SJSA1 (cell line): ENCODE measurements around the gene SCNN1A. TPM values are rescaled to one million over a fixed set of nuclear protein-coding genes. Genes with fewer than 3 reads are reported as not detected.
A peak's percentile ranks its signal among the peaks of the same experiment; 100 is the strongest.
"Not testable (repeated sequence)": the region's sequence is repeated elsewhere in the genome, so short reads cannot be mapped to it uniquely, and the experiment has no call there.

Source experiments
- DNase-seq, 2 experiments: peaks; one replicate each; pipeline ENCODE4 v3.0.0-alpha.2; 2015 to 2020; ENCODE audit warnings: low spot score in 2 of 2, low read depth in 1 of 2
- H3K27ac ChIP-seq: fragments of 250-450 bp; sonication (Bioruptor Pico); 2 replicates; pipeline ENCODE4 v1.5.1; 2020; ENCODE audit warnings: mild to moderate bottlenecking, moderate library complexity
- H3K27me3 ChIP-seq: fragments of 250-450 bp; sonication (Bioruptor Pico); replicated peaks from 2 replicates; pipeline ENCODE4 v1.5.1; 2020; ENCODE audit warnings: mild to moderate bottlenecking, moderate library complexity
- H3K36me3 ChIP-seq: fragments of 250-450 bp; sonication (Bioruptor Pico); 2 replicates; pipeline ENCODE4 v1.5.1; 2020; ENCODE audit warnings: mild to moderate bottlenecking
- H3K4me1 ChIP-seq: fragments of 250-450 bp; sonication (Bioruptor Pico); replicated peaks from 2 replicates; pipeline ENCODE4 v1.6.1; 2021; ENCODE audit warnings: mild to moderate bottlenecking
- H3K4me3 ChIP-seq: fragments of 250-450 bp; sonication (Bioruptor Pico); 2 replicates; pipeline ENCODE4 v1.5.1; 2020; ENCODE audit warnings: mild to moderate bottlenecking
- H3K9me3 ChIP-seq: fragments of 250-450 bp; sonication (Bioruptor Pico); replicated peaks from 2 replicates; pipeline ENCODE4 v1.5.1; 2020; ENCODE audit warnings: mild to moderate bottlenecking
- total RNA-seq: library from RNA; depleted of rRNA; stranded (reverse); fragments of >200 nt; shearing (Covaris generic); gene quantifications from 2 replicates; pipeline ENCODE4 v1.2.3, GENCODE V29; 2014

SCNN1A gene
- total RNA-seq, 1 experiment from 2014 or later: 0.18 TPM

DNA sequence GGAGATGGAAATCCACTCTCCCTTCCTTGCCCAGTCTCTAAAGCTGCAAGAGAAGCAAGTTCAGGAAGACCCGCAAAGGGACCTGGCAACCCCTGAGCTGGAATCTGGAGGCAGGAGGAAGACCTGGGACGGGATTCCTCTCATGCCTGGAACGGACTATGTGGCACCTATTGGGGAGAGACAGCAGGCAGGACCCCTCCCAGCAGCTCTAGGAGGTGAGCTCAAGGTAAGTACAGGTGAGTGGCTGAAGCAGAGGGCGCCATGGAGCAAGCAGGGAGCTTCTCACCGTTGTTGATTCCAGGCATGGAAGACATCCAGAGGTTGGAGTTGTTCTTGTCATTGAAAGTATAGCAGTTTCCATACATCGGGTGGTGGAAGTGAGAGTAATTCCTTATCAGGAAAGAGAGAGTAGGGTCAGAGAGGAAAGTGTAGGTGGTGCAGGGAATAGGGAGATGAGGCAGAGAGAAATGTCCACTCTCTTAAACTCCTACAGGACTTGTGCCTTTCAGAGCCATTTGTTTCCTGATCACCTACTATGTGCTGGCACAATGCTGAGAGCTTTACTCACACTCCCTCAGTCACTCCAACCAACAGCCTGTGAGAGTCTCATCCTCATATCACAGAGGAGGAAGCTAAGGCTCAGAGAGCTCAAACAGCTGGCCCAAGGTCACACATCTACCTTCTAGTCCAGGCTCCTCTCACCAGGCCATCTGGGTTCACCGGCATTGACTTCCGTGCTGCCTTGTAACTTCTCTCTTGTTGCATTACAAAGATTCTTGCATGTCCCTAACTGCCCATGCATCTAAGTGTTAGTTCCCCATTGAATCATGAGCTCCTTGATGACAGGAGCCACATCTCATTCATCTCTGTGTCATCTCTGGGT is 19.6 kb downstream of the SCNN1A start:
- Histone ChIP-seq H3K36me3 (no peaks in the 10 kb centered on the region), H3K4me3 (no peak overlapping the region), H3K4me1 (no peaks in the 10 kb centered on the region), H3K27ac (no peak overlapping the region), H3K27me3 (no peaks in the 10 kb centered on the region), H3K9me3 (no peaks in the 10 kb centered on the region)
- DNase-seq: no peak

DNA sequence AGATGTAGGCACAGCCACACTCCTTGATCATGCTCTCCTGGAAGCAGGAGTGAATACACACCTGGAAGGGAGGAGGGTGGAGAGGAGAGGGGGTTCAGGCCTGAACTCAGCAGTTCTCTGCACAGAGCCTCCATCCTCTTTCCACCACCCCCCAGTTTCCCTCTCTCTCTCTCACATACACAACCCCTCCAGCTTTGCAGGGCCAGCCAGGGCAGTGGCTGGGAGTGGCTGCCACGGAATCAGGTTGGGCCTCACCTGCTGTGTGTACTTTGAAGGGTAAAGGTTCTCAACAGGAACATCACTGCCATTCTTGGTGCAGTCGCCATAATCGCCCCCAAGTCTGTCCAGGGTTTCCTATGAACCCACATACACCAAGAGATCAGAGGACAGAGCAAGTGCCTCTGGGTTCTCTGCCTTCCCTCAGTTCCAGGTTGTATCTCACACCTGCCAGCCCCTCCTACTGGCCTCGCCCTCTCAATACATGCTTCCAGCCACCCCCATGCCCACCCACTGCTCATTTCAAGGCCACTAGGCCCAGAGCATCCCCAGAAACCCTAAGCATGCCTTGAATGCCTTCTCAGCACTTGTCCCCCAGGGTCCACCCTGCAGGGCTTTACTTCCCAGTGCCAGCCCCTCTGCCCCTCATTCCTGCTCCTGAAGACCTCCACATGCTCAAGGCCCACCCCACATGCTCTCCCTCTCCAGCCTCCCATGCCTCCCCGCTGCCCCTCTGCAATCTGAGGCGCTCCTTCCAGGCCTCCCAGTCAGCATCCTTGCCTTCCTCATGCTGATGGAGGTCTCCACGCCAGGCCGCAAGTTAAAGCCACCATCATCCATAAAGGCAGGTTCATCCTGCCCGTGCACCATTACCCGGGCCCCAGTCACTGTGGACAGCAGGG is 20.6 kb downstream of the SCNN1A start:
- Histone ChIP-seq H3K36me3 (no peaks in the 10 kb centered on the region), H3K9me3 (no peaks in the 10 kb centered on the region), H3K4me3 (no peak overlapping the region), H3K27ac (no peak overlapping the region), H3K27me3 (no peaks in the 10 kb centered on the region), H3K4me1 (no peaks in the 10 kb centered on the region)
- DNase-seq: no peak

- H3K9me3 ChIP-seq: no peaks in the 10 kb centered on the region
- H3K27me3 ChIP-seq: no peaks in the 10 kb centered on the region
- no peak for DNase-seq
- no peaks in the 10 kb centered on the region for H3K36me3 ChIP-seq
- no peak overlapping the region for H3K27ac ChIP-seq
- H3K4me1 ChIP-seq: no peaks in the 10 kb centered on the region
- no peak overlapping the region for H3K4me3 ChIP-seq
Observed at GRCh38 chr12:6352193-6353173, 22.9 kb downstream of the SCNN1A start.

DNA sequence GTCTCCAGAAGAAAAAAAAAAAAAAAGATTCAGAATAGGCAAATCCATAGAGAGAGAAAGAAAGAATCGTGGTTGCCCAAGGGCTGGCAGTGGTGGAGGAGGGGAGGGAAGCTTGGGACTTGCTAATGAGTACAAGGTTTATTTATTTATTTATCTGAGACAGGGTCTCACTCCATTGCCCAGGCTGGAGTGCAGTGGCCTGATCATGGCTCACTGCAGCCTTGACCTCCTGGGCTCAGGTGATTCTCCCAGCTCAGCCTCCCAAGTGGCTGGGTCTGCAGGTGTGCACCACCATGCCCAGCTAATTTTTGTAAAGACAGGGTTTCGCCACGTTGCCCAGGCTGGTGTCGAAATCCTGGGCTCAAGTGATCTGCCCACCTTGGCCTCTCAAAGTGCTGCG is 23.7 kb downstream of the SCNN1A start:
- H3K4me3 ChIP-seq: no peak overlapping the region
- H3K9me3 ChIP-seq: no peaks in the 10 kb centered on the region
- no peaks in the 10 kb centered on the region for H3K27me3 ChIP-seq
- DNase-seq: no peak
- H3K36me3 ChIP-seq: no peaks in the 10 kb centered on the region
- no peaks in the 10 kb centered on the region for H3K4me1 ChIP-seq
- H3K27ac ChIP-seq: no peak overlapping the region

- Histone ChIP-seq H3K4me3 (no peak overlapping the region), H3K27ac (no peak overlapping the region), H3K36me3 (no peaks in the 10 kb centered on the region), H3K9me3 (no peaks in the 10 kb centered on the region), H3K27me3 (no peaks in the 10 kb centered on the region), H3K4me1 (peaks cover 10% of the 10 kb centered on the region)
- DNase-seq: no peak
Observed at GRCh38 chr12:6347367-6348338, 27.7 kb downstream of the SCNN1A start.

DNA sequence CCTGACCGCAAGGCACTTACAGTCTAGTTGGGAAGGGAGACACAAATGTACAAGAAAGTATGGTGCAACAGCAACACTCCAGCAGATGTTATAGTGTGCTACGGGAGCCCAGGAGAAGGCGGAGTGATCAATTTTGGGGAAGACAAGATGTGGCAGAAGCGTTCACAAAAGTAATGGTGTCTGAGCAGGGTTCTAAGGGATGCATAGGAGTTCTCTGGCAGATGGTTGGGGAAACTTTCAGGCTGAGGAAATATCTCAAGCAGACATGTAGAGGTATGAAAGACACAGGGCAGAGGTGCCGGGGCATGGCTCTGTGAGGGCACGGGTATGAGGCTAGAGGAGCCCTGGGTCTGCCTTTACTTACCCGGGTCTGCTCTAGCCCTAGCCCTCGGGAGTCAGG is 28.4 kb downstream of the SCNN1A start:
- Histone ChIP-seq H3K9me3 (no peaks in the 10 kb centered on the region), H3K27me3 (no peaks in the 10 kb centered on the region), H3K4me3 (no peak overlapping the region), H3K4me1 (peaks cover 17% of the 10 kb centered on the region), H3K27ac (no peak overlapping the region), H3K36me3 (no peaks in the 10 kb centered on the region)
- no peak for DNase-seq

DNA sequence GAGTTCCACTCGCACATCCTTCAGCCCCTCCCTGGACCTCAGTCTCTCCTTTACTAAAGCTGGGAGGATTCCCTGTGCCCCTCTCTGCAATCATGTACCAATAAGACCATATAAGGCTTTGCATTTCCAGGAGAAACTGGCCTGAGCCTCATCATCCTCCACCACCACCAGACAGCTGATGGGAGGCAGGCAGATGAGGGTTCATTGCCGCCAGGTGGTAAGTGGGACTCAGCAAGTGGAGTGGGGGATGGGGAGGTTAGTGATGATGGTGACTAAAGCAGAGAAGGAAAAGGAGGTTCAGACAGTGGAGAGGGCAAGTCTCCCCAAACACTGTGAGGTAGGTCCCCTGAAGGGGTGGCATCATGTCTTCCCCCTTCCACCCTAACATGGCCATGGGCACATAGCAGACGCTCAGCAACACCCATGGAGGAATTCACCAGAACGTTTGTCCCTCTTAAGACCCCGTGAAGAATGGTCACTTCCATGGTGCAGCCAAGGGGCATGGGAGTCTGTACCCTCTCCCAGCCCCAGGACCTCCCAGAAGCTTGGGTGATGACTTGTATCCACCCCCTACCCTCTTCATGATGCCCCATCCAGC is 29.0 kb downstream of the SCNN1A start:
- H3K27ac ChIP-seq: no peak overlapping the region
- peaks cover 5% of the 10 kb centered on the region for H3K36me3 ChIP-seq
- no peaks in the 10 kb centered on the region for H3K9me3 ChIP-seq
- no peaks in the 10 kb centered on the region for H3K27me3 ChIP-seq
- no peak for DNase-seq
- peaks cover 18% of the 10 kb centered on the region for H3K4me1 ChIP-seq
- no peak overlapping the region for H3K4me3 ChIP-seq

GRCh38 chr12:6345319-6346091 is 29.9 kb downstream of the SCNN1A start:
- peaks cover 13% of the 10 kb centered on the region for H3K36me3 ChIP-seq
- DNase-seq: peak; percentile 71 to 84
- H3K27ac ChIP-seq: no peak overlapping the region
- H3K4me1 ChIP-seq: peaks cover 18% of the 10 kb centered on the region
- H3K9me3 ChIP-seq: no peaks in the 10 kb centered on the region
- no peaks in the 10 kb centered on the region for H3K27me3 ChIP-seq
- H3K4me3 ChIP-seq: no peak overlapping the region

DNA sequence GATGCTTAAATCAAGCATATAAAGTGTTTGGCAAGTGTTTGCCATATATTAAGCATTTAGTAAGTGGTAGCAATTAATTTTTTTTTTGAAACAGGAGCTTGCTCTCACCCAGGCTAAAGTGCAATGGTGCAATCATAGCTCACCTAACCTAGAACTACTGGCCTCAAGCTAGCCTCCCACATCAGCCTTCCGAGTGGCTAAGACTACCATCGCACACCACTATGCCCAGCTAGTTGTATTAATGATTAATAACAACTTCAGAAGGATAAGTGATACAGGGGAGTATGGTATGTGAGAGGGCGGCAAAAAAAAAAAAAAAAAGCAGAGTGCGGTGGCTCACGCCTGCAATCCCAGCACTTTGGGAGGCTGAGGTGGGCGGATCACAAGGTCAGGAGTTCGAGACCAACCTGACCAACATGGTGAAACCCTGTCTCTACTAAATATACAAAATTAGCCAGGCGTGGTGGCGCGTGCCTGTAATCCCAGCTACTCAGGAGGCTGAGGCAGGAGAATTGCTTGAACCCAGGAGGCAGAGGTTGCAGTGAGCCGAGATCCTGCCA is 31.2 kb downstream of the SCNN1A start:
- not testable (repeated sequence) for H3K27ac ChIP-seq, H3K9me3 ChIP-seq, H3K4me3 ChIP-seq, H3K27me3 ChIP-seq, DNase-seq
- peaks cover 27% of the 10 kb centered on the region for H3K36me3 ChIP-seq
- peaks cover 31% of the 10 kb centered on the region for H3K4me1 ChIP-seq

DNA sequence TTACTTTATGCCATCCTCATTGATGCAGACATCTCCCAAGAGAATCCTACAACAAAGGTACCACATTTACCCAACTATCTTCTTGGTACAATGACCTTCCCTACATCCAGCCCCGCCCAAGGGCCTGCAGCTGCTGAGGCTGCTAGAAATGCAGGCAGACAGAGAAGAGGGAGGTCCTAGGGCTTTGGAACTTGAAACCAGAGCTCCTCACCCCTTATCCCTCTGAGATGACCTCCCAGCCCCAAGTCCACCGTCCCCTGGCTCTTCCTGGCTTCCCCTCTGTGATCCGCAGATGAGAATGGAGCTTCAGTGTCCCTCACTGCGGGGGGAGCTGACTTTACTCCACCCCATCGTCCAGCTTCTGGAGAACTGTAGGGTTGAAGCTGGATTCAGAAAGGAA is 31.8 kb downstream of the SCNN1A start:
- DNase-seq: no peak
- H3K27ac ChIP-seq: no peak overlapping the region
- H3K4me3 ChIP-seq: no peak overlapping the region
- H3K36me3 ChIP-seq: peaks cover 32% of the 10 kb centered on the region
- no peaks in the 10 kb centered on the region for H3K27me3 ChIP-seq
- H3K4me1 ChIP-seq: peaks cover 37% of the 10 kb centered on the region
- H3K9me3 ChIP-seq: no peaks in the 10 kb centered on the region

- Histone ChIP-seq H3K27ac (peak overlapping the region; percentile 84), H3K4me1 (peaks cover 47% of the 10 kb centered on the region), H3K9me3 (no peaks in the 10 kb centered on the region), H3K36me3 (peaks cover 42% of the 10 kb centered on the region), H3K27me3 (no peaks in the 10 kb centered on the region), H3K4me3 (peak overlapping the region; percentile 74)
- no peak for DNase-seq
Observed at GRCh38 chr12:6342140-6342889, 33.0 kb downstream of the SCNN1A start.
